ENCODE measurements around the gene HAUS6. TPM values are rescaled to one million over a fixed set of nuclear protein-coding genes. Genes with fewer than 3 reads are reported as not detected.

The HAUS6 gene
- total and polyA plus RNA-seq, 7 donors = 1.2 to 12.5 (median 6.9) TPM

DNA sequence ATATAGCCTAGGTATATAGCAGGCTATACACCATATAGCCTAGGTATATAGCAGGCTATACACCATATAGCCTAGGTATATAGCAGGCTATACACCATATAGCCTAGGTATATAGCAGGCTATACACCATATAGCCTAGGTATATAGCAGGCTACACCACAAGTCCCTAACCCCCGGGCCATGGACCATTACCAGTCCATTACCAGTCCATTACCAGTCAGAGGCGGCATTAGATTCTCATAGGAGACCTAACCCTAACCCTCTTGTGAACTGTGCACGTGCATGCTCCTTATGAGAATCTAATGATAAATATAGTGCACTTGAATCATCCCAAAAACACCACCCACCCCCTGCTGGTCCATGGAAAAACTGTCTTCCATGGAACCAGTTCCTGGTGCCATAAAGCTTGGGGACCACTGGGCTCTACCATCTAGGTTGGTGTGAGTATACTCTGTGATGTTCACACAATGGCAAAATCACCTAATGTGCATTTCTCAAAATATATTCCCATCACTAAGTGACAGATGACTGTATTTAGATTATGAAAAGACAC is 19.9 kb upstream of the HAUS6 start:
- no peak for DNase-seq
- peaks cover 0 to 14% (median 6%) of the 10 kb centered on the region in 4 donors for H3K4me1 ChIP-seq
- no peak overlapping the region for H3K4me3 ChIP-seq
- no peaks in the 10 kb centered on the region for H3K27me3 ChIP-seq
- H3K36me3 ChIP-seq = peaks cover 18 to 60% (median 28%) of the 10 kb centered on the region in 4 donors
- intact Hi-C loops (cut with DNase I) = loop anchor here (10.0 kb wide), 1 partner anchor 252 kb away; no protein-coding TSS in a partner anchor
- H3K9me3 ChIP-seq = no peaks in the 10 kb centered on the region
- TF ChIP-seq, protein P1, sequence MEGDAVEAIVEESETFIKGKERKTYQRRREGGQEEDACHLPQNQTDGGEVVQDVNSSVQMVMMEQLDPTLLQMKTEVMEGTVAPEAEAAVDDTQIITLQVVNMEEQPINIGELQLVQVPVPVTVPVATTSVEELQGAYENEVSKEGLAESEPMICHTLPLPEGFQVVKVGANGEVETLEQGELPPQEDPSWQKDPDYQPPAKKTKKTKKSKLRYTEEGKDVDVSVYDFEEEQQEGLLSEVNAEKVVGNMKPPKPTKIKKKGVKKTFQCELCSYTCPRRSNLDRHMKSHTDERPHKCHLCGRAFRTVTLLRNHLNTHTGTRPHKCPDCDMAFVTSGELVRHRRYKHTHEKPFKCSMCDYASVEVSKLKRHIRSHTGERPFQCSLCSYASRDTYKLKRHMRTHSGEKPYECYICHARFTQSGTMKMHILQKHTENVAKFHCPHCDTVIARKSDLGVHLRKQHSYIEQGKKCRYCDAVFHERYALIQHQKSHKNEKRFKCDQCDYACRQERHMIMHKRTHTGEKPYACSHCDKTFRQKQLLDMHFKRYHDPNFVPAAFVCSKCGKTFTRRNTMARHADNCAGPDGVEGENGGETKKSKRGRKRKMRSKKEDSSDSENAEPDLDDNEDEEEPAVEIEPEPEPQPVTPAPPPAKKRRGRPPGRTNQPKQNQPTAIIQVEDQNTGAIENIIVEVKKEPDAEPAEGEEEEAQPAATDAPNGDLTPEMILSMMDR (IDR thresholded peaks at IDR 0.05) = no peak
- TF ChIP-seq POLR2AphosphoS5 (IDR thresholded peaks at IDR 0.05) (no peak), EP300 (IDR thresholded peaks at IDR 0.05) (no peak), POLR2A (IDR thresholded peaks at IDR 0.05) (no peak)
- no peak overlapping the region for H3K27ac ChIP-seq
- 94 to 95% methylated on average over 3 of the region's 3 CpGs for WGBS, 2 donors

DNA sequence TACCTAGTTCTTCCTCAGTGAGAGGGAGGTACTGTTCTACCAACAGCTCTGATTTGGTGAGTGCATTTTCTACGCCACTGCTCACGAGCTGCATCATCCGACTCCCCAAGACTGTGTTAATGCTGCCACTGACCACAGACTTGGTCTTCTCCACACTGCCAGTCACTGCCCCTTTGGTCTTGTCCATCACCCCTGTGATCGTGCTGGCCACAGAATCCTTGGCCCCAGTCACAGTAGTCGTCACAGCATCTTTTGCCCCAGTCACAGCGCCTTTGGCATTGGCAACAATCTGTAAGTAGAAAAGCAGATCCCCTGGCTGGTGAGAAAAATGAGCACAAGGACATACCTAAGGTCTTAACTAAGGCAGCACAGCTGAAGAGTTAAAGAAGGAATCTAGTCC is 18.2 kb upstream of the HAUS6 start:
- H3K27ac ChIP-seq = no peak overlapping the region
- no peak for DNase-seq
- H3K9me3 ChIP-seq = no peaks in the 10 kb centered on the region
- intact Hi-C loops (cut with DNase I) = loop anchor here (10.0 kb wide), 1 partner anchor 254 kb away; no protein-coding TSS in a partner anchor
- no peak overlapping the region for H3K4me3 ChIP-seq
- 97% methylated on average over 6 of the region's 6 CpGs for WGBS, 2 donors
- peaks cover 21 to 77% (median 39%) of the 10 kb centered on the region in 4 donors for H3K36me3 ChIP-seq
- H3K27me3 ChIP-seq = no peaks in the 10 kb centered on the region
- peaks cover 0 to 10% (median 2%) of the 10 kb centered on the region in 4 donors for H3K4me1 ChIP-seq
- TF ChIP-seq POLR2AphosphoS5 (IDR thresholded peaks at IDR 0.05) = no peak
- TF ChIP-seq, protein P1 (IDR thresholded peaks at IDR 0.05) = no peak
- no peak for TF ChIP-seq EP300 (IDR thresholded peaks at IDR 0.05)
- no peak for TF ChIP-seq POLR2A (IDR thresholded peaks at IDR 0.05)

DNA sequence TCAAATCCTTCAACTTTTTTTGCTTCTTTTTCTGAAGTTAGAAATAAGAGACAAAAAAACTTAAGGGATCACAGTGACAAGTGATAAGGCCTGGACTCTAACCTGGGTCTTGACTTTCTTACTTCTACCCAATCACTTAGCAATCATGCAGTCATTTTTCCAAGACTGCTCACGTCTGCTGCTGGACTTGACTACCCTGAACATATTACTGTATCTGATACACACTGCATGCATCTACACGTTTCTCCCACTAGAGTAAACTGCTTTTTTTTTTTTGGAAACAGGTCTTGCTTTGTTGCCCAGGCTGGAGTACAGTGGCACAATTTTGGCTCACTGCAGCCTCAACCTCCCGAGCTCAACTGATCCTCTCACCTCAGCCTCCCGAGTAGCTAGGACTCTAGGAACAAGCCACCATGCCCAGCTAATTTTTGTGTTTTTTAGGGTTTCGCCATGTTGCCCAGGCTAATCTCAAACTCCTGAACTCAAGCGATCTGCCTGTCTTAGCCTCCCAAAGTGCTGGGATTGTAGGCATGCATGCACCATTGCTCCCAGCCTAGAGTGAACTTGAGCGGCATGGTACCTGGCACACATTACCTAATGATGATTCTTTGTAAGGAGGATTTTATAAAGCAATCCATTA is 17.2 kb upstream of the HAUS6 start:
- no peaks in the 10 kb centered on the region for H3K27me3 ChIP-seq
- no peak overlapping the region for H3K27ac ChIP-seq
- H3K4me3 ChIP-seq = no peak overlapping the region
- H3K36me3 ChIP-seq = peaks cover 21 to 87% (median 40%) of the 10 kb centered on the region in 4 donors
- WGBS, 2 donors = 93 to 94% methylated on average over 7 of the region's 7 CpGs
- intact Hi-C loops (cut with DNase I) = loop anchor here (10.0 kb wide), 1 partner anchor 255 kb away; no protein-coding TSS in a partner anchor
- no peak for DNase-seq
- no peak for TF ChIP-seq POLR2A (IDR thresholded peaks at IDR 0.05)
- no peak for TF ChIP-seq POLR2AphosphoS5 (IDR thresholded peaks at IDR 0.05)
- TF ChIP-seq EP300 (IDR thresholded peaks at IDR 0.05) = no peak
- TF ChIP-seq, protein P1 (IDR thresholded peaks at IDR 0.05) = no peak
- peaks cover 0 to 5% (median 2%) of the 10 kb centered on the region in 4 donors for H3K4me1 ChIP-seq
- H3K9me3 ChIP-seq = no peaks in the 10 kb centered on the region

- H3K27me3 ChIP-seq = no peaks in the 10 kb centered on the region
- no peaks in the 10 kb centered on the region for H3K9me3 ChIP-seq
- H3K27ac ChIP-seq = peak overlapping the region in 1 of 4 donors; percentile 1
- intact Hi-C loops (cut with DNase I) = no loop called here
- peaks cover 0 to 4% (median 1%) of the 10 kb centered on the region in 4 donors for H3K4me1 ChIP-seq
- no peak overlapping the region for H3K4me3 ChIP-seq
- no peak for TF ChIP-seq EP300 (IDR thresholded peaks at IDR 0.05)
- no peak for TF ChIP-seq POLR2A (IDR thresholded peaks at IDR 0.05)
- no peak for TF ChIP-seq POLR2AphosphoS5 (IDR thresholded peaks at IDR 0.05)
- TF ChIP-seq, protein P1 (IDR thresholded peaks at IDR 0.05) = no peak
- no peak for DNase-seq
- peaks cover 21 to 93% (median 40%) of the 10 kb centered on the region in 4 donors for H3K36me3 ChIP-seq
- 68 to 76% methylated on average over 3 of the region's 3 CpGs for WGBS, 2 donors
Measured at GRCh38 chr9:19119246-19119645, 16.5 kb upstream of the HAUS6 start.
